ENCODE results near the gene PLEKHM1.

DNA sequence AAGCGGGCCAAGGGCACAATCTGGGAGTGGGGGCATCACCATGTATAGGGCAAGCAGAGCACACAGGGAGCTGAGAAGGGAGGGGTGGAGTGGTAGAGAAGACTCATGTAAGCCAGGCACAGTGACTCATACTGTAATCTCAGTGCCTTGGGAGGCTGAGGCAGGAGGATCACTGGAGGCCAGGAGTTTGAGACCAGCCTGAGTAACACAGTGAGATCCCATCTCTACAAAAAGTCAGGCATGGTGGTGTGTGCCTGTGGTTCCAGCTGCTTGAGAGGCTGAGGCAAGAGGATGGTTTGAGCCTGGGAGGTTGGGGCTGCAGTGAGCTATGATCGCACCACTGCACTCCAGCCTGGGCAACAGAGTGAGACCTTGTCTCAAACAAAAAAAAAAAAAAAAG lies 98.6 kb downstream of the PLEKHM1 start:
- TF ChIP-seq TAF1 (conservative IDR thresholded peaks at IDR 0.05) (no peak), FOXA1 (IDR thresholded peaks at IDR 0.05) (no peak), EGR1 (IDR thresholded peaks at IDR 0.05; ENCODE audit: low read depth in 2 of 2) (no peak), RXRA (IDR thresholded peaks at IDR 0.05) (no peak), JUND (IDR thresholded peaks at IDR 0.05) (no peak), RAD21 (IDR thresholded peaks at IDR 0.05) (no peak), GABPA (IDR thresholded peaks at IDR 0.05 in 1 of 2, conservative IDR thresholded peaks at IDR 0.05 in 1 of 2) (no peak)
- TF ChIP-seq, protein P1, sequence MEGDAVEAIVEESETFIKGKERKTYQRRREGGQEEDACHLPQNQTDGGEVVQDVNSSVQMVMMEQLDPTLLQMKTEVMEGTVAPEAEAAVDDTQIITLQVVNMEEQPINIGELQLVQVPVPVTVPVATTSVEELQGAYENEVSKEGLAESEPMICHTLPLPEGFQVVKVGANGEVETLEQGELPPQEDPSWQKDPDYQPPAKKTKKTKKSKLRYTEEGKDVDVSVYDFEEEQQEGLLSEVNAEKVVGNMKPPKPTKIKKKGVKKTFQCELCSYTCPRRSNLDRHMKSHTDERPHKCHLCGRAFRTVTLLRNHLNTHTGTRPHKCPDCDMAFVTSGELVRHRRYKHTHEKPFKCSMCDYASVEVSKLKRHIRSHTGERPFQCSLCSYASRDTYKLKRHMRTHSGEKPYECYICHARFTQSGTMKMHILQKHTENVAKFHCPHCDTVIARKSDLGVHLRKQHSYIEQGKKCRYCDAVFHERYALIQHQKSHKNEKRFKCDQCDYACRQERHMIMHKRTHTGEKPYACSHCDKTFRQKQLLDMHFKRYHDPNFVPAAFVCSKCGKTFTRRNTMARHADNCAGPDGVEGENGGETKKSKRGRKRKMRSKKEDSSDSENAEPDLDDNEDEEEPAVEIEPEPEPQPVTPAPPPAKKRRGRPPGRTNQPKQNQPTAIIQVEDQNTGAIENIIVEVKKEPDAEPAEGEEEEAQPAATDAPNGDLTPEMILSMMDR (IDR thresholded peaks at IDR 0.05; ENCODE audit: low read depth, low read length, missing input control): no peak
- TF ChIP-seq, protein P2, sequence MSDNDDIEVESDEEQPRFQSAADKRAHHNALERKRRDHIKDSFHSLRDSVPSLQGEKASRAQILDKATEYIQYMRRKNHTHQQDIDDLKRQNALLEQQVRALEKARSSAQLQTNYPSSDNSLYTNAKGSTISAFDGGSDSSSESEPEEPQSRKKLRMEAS (IDR thresholded peaks at IDR 0.05): no peak
- TF ChIP-seq, protein P3, sequence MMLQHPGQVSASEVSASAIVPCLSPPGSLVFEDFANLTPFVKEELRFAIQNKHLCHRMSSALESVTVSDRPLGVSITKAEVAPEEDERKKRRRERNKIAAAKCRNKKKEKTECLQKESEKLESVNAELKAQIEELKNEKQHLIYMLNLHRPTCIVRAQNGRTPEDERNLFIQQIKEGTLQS (IDR thresholded peaks at IDR 0.05): no peak
- TF ChIP-seq, protein P4, sequence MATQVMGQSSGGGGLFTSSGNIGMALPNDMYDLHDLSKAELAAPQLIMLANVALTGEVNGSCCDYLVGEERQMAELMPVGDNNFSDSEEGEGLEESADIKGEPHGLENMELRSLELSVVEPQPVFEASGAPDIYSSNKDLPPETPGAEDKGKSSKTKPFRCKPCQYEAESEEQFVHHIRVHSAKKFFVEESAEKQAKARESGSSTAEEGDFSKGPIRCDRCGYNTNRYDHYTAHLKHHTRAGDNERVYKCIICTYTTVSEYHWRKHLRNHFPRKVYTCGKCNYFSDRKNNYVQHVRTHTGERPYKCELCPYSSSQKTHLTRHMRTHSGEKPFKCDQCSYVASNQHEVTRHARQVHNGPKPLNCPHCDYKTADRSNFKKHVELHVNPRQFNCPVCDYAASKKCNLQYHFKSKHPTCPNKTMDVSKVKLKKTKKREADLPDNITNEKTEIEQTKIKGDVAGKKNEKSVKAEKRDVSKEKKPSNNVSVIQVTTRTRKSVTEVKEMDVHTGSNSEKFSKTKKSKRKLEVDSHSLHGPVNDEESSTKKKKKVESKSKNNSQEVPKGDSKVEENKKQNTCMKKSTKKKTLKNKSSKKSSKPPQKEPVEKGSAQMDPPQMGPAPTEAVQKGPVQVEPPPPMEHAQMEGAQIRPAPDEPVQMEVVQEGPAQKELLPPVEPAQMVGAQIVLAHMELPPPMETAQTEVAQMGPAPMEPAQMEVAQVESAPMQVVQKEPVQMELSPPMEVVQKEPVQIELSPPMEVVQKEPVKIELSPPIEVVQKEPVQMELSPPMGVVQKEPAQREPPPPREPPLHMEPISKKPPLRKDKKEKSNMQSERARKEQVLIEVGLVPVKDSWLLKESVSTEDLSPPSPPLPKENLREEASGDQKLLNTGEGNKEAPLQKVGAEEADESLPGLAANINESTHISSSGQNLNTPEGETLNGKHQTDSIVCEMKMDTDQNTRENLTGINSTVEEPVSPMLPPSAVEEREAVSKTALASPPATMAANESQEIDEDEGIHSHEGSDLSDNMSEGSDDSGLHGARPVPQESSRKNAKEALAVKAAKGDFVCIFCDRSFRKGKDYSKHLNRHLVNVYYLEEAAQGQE (IDR thresholded peaks at IDR 0.05): no peak
